Amygdala (tissue), 56 donors: Measurements from ENCODE around the gene REV3L.
"Not testable (repeated sequence)": the region's sequence is repeated elsewhere in the genome, so short reads cannot be mapped to it uniquely, and the experiment has no call there.

ENCODE experiments used
- DNase-seq, 56 donors: peaks; one replicate each; lab custom pipeline; 2025; lab: John Stamatoyannopoulos, UW

Gene REV3L

DNA sequence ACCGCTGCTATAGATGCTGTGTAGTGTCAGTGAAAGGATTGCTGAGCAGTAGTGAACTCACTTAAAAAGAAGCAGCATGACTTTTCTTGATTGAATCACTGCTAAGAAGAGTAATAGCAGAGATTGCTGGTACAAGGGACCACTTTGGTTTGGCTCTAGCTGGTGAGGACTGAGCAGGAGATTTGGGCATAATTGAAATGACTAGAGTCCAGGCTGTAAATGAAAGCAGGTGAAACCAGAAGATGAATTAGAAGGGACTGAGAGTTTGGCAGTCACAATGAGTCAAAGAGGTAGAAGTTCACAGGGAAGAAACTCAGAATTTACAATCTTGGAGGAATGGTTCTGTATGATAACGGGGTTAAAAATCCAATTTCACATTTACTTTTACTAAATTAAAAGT, 19.1 kb upstream of the REV3L start:
- DNase-seq = no peak

DNA sequence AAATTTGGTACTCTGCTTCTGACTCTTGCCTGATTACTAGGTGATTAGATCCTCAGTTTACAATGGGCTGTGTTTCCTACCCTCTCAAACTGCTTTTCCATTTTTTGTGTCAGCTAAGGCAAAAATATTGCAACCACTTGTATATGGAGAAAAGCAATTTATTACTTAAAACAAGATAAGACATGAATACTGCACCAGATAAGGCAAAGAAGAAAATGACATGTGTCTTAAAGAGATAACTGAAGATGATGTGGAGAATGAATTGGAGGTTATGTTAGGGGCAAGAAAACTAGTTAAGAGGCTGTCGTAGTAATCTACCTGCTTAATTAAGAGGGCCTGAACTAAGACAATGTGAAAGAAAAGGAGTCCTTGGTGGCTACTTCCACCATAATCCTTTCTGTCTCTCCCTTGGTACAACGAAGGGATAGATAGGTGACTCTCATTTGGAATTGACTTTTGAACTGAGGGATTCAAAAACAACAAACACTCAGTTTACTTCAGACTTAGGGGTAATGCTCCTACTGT, 16.3 kb upstream of the REV3L start:
- DNase-seq = no peak

GRCh38 chr6:111494951-111495635, 12.1 kb upstream of the REV3L start:
- no peak for DNase-seq

DNA sequence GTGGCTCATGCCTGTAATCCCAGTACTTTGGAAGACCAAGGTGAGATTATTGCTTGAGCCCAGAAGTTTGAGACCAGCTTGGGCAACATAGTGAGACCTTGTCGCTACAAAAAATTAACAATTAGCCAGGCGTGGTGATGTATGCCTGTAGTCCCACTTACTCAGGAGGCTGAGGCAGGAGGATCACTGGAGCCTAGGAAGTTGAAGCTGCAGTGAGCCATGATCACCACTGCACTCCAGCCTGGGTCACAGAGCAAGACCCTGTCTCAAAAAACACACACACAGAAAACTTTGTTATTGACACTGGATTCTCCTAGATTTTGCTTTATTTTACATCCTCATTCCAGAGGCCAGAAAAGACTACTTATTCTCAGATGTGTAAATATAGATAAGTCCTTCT, 9.5 kb upstream of the REV3L start:
- DNase-seq = no peak

DNA sequence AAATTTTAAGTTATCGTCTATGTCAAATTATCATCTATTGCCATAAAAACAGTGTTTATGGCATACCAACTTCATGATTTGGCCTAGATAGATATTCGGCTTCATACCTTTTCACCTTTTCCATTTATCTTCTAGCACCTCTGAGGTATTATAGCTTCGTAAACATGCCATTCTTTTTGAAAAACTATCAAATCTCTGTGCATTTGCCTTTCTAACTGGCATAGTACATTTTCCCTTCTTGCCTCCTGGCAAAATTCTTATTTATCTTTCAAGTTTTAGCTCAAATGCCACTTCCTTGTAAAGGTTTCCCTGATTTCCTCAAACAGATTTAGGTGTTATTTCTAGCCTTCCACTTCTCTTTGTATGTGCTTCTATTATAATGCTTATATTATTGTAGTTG, 7.0 kb upstream of the REV3L start:
- no peak for DNase-seq

GRCh38 chr6:111487661-111488060, 4.6 kb upstream of the REV3L start:
- DNase-seq = no peak

DNA sequence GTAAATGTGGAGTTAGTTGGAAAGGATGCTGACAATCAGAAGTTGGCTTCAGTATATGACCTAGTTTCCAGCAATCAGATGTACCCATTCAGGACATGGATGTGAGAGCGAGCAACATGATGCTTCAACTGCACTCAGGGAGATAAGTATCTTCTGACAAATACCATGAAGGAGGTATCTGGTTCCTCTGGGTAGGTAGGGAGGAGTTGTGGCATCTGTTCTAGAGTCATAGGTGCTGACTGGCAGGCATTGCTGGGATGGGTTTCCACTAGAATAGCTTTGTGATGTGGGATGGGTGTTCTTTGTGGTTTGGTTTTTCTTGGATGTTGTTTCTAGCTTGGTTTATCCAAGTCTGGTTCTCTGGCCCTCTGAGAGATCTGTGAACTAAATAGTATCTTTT, 3.9 kb upstream of the REV3L start:
- no peak for DNase-seq

- DNase-seq = no peak
Observed at GRCh38 chr6:111486475-111486874, 3.5 kb upstream of the REV3L start.

- no peak for DNase-seq
Observed at GRCh38 chr6:111485342-111485741, 2.3 kb upstream of the REV3L start.

GRCh38 chr6:111484633-111484930, 1.6 kb upstream of the REV3L start:
- DNase-seq = no peak

DNA sequence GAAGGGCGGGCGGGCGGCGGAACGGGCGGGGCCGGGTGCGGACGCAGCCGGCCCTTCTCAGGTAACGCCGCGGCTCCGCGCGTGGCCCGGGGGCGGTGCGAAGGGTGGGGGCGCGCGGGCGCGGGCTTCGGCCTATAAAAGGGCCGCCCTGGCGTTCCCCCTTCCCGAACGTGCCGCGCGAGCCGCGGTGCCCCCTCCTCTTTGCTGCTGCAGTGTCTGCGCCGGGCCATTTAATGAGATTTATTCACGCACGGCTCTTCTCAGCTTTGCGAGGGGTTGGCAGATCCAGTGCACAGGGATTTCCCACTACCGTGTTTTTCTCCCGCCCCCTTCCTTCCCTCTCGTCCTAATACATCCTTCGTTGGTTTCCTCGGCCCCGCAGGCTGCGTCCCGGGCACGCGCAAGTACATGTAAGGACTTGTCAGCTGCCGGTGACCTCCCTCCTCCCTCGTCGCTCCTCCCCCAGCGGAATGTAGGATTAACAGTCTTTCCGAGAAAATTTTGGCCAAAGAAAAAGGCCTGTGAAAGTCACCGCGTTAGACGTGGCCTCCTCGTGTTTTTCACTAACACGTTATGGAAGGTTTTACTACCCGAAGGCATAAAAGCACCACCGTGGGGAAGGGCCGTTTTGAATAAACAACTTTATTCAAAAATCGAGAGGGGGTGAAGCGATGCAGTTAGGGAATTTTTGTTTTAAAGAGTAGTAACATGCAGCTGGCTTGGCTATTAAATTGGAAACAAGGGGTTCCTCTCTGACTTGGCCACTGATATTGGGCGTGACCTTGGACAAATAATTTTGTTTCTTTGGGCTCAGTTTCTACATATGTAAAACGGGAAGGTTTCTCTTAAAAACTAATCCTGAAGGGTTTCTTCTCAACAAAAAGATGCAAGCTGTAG, 966 bp upstream of the REV3L start:
- DNase-seq = peak in 55 of 56 donors; percentile 53 to 87 (median 77)

- DNase-seq = peak in 49 of 56 donors; percentile 4 to 86 (median 62)
Observed at GRCh38 chr6:111482188-111482958, 645 bp downstream of the REV3L start.

- DNase-seq = no peak
Observed at GRCh38 chr6:111481836-111482187, 1.2 kb downstream of the REV3L start.

GRCh38 chr6:111480988-111481822, 1.8 kb downstream of the REV3L start:
- DNase-seq = no peak

DNA sequence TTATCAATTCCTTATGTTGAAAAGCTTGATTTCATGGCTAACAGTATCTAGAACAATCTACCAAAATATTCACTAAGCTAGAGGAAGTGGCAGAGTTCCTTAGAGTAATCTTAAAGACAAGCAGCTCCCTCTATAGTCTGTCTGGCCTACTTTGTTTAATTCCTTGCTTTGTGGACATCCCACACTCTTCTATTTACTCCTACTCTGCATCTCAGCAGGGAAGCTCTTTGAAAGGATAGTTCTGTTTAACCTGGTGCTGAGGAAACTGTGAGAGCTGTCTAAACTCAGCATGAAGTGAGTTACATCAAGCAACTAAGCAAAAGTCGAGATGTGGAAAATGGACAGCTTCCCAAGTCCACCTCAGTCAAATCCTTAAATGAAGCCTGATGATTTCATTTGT, 4.3 kb downstream of the REV3L start:
- peak in 1 of 56 donors; percentile 12 for DNase-seq

DNA sequence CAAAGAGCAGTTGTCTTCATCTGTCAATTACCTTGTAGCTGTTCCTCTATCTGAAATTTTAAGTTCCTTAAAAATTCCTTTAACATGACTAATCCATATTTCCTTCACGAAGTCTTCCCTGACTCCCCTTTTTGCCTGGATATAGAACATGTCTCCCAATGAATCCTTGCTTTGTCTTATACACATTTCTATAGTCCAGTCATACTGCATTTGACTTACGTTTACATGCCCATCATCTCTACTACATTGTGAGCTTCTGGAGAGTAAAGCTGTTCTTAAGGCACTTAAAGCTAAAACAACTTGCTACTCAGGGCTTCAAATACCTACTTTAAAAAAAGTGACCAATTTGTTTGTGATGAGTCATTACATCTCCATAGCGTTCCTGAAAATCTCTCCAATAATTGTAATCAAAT, 4.9 kb downstream of the REV3L start:
- DNase-seq = no peak

- no peak for DNase-seq
Observed at GRCh38 chr6:111477481-111477938, 5.5 kb downstream of the REV3L start.

- DNase-seq = not testable (repeated sequence)
Observed at GRCh38 chr6:111476061-111476460, 7.0 kb downstream of the REV3L start.

DNA sequence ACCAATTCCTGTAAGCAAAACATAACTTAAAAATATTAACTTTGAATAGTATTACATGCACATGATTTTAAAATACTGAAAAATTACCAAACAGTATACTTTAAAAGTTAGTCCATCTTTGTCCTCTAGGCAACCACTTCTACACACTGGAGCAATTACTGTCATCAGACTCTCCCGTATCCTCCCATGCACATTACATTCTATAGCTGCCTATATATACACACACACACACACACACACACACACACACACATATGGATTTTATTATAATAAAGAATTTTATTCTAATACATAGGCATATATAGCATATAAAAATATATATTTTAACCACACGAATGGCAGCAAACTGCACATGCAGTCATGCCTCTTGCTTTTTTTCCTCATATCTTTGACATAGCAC, 8.2 kb downstream of the REV3L start:
- DNase-seq = no peak

DNA sequence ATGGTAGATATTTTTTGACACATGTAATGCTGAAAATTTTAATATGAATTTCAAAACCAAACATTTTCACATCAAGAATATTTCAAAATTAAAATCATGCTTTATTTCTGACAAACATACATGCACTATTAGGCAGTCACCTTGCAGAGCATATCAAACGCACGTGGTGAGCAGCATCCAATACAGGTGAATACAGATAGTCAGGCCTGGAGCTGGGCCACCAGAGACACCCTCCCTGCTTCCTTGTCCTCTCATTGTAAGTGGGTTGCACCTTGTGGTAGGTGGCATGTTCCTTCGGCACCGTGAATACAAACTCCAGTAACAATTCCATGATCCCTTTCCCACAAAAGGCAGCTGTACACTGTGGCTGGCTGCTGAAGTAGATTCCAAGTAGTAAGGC, 8.9 kb downstream of the REV3L start:
- DNase-seq = no peak
